ENCODE measurements around the gene CENPN.

Gene CENPN

DNA sequence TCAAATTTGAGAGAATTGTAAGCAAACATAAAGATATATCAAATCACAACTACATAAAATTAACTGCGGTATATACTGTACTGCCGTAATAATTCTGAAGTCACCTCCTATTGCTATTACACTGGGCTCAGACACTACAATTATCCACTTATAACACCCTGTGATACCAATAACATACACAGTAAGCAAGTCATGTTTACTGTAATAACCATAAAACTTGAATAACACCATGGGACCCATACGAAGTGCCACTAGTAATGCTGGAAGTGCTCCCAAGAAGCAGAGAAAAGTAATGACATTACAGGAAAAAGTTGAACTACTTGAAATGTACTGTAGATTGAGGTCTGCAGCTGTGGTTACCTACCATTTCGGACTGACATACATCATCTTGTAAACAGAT, 24.4 kb upstream of the CENPN start:
- peaks cover 6 to 30% of the 10 kb centered on the region in 2 donors for H3K4me1 Mint-ChIP-seq (ENCODE audit: low read depth in 2 of 2)
- H3K9me3 Mint-ChIP-seq = no peaks in the 10 kb centered on the region
- ATAC-seq (replicated peaks) (no peak), DNase-seq (no peak)
- no peaks in the 10 kb centered on the region for H3K27me3 Mint-ChIP-seq
- peaks cover 41% of the 10 kb centered on the region for H3K36me3 Mint-ChIP-seq (ENCODE audit: insufficient read depth)
- H3K27ac Mint-ChIP-seq = no peak overlapping the region
- no peak overlapping the region for H3K4me3 Mint-ChIP-seq

DNA sequence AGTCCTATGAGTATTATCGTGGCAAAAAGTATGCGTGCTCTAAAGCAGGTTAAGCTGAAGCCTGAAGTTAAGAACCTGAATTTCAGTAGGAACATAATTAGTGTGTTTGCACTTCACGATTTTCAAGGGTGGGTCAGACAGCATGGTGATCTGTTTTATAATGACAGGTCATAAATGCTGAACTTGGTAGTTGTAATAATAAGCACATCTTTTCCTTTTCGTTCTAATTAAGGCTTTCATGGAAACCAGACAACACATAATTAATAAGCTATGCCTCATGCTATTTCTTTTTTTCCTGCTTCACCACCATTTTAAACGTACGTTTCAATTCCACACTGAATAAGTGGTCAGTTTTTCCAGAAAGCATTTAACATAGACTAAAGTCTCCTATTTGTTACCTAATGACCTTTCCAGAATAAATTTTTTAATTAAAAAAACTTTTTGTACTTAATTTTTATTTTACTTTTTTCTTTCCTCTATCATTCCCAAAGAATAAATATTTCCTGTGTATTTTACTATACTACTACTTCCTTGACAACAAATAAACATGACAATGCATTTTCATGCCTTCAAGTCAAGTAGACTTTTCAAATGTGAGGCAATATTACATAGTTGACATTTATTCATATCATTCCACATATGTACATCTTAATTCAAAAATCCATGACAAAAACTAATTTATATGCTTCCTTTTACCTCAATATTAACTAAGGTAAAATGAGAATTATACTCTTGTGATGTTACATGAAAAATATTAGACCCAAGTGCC, 22.7 kb upstream of the CENPN start:
- no peaks in the 10 kb centered on the region for H3K27me3 Mint-ChIP-seq
- no peak overlapping the region for H3K4me3 Mint-ChIP-seq
- ATAC-seq (replicated peaks) (no peak), DNase-seq (no peak)
- peaks cover 32% of the 10 kb centered on the region for H3K36me3 Mint-ChIP-seq (ENCODE audit: insufficient read depth)
- no peaks in the 10 kb centered on the region for H3K9me3 Mint-ChIP-seq
- H3K27ac Mint-ChIP-seq = peak overlapping the region in 1 of 2 donors; percentile 47
- peaks cover 6 to 35% of the 10 kb centered on the region in 2 donors for H3K4me1 Mint-ChIP-seq (ENCODE audit: low read depth in 2 of 2)

DNA sequence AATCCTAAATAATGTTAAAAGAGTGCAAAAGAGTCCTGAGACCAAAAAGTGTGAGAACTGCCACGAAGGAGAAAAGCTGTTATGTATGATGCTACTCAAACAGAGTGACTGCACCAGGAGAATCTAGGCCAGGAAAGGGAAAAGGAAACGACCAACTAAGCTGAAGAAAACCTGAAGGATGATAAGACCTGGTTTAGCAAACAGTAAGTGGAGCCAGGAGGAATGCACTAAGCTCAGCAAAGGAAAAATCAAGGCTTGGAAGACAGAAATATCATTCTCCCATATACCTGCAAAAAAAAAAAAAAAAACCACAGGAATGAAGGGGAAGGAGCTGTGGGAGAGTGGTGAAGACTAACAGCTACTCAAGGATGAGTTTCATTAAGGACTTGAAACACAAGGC, 21.4 kb upstream of the CENPN start:
- Mint-ChIP-seq H3K36me3 (ENCODE audit: insufficient read depth) (peaks cover 28% of the 10 kb centered on the region), H3K9me3 (no peaks in the 10 kb centered on the region), H3K4me1 (ENCODE audit: low read depth in 2 of 2) (peaks cover 6 to 41% of the 10 kb centered on the region in 2 donors), H3K27ac (peak overlapping the region in 1 of 2 donors; percentile 2), H3K27me3 (no peaks in the 10 kb centered on the region), H3K4me3 (no peak overlapping the region)
- ATAC-seq (replicated peaks) = no peak
- no peak for DNase-seq

DNA sequence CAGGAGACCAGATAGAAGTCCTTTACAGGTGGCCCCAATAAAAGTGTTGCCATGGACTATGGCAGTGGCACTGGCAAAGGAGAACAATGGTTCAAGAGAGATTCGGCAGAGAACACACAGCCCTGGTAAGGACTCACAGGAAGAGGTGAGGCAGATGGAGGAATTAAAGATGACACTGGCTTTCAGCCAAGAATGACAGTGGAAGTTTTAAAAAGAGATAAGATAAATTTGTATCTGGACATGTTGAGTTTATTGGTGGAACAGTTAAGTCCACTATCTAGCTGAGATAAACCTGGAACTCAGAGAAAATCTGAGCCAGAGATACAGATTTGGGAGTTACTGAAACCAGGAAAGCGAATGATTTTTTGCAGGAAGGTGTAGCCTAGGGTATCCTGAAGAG, 20.5 kb upstream of the CENPN start:
- ATAC-seq (replicated peaks) (no peak), DNase-seq (no peak)
- Mint-ChIP-seq H3K9me3 (no peaks in the 10 kb centered on the region), H3K27me3 (no peaks in the 10 kb centered on the region), H3K27ac (peak overlapping the region in 1 of 2 donors; percentile 48), H3K4me3 (no peak overlapping the region), H3K36me3 (ENCODE audit: insufficient read depth) (peaks cover 31% of the 10 kb centered on the region), H3K4me1 (ENCODE audit: low read depth in 2 of 2) (peaks cover 6 to 41% of the 10 kb centered on the region in 2 donors)

DNA sequence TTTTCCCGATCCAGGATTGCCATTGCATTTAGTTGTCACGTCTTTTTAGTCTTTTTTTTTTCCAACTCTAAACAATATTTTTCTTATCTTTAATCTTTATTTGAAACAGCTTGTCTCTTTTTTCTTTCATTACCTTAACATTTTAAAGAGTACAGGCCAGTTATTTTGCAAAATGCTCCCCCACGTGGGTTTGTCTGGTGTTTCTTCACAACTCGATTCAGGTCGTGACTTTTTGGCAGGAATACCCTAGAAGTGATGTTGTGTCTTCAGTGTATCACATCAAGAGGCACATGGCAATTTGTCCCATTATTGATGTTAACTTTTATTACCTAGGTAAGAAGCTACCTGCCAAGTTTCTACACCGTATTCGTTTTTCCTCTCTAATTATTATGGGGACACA, 18.3 kb upstream of the CENPN start:
- no peaks in the 10 kb centered on the region for H3K27me3 Mint-ChIP-seq
- H3K9me3 Mint-ChIP-seq = no peaks in the 10 kb centered on the region
- DNase-seq (no peak), ATAC-seq (replicated peaks) (no peak)
- peaks cover 23% of the 10 kb centered on the region for H3K36me3 Mint-ChIP-seq (ENCODE audit: insufficient read depth)
- H3K4me3 Mint-ChIP-seq = no peak overlapping the region
- H3K27ac Mint-ChIP-seq = no peak overlapping the region
- H3K4me1 Mint-ChIP-seq (ENCODE audit: low read depth in 2 of 2) = peaks cover 9 to 33% of the 10 kb centered on the region in 2 donors

DNA sequence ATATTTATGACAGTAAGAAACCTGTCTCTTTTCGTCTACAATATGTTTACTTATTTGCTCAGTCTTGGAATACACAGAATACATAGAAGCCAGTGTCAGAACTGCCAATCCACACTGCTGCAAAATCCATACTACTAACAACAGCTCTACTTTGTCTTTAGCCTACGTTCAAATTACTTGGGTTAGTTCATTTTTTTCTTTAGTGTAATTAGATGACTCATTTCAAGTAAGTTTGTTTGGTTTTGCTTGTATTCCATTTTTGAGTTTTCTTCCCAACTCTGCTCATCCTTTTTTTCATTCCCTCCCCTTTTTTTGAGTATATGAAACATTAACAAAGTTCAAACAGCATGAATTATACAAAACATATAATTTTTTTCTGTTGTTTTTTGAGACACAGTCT, 17.2 kb upstream of the CENPN start:
- Mint-ChIP-seq H3K27ac (no peak overlapping the region), H3K27me3 (no peaks in the 10 kb centered on the region), H3K36me3 (ENCODE audit: insufficient read depth) (peaks cover 24% of the 10 kb centered on the region), H3K4me1 (ENCODE audit: low read depth in 2 of 2) (peaks cover 14 to 35% of the 10 kb centered on the region in 2 donors), H3K4me3 (no peak overlapping the region), H3K9me3 (no peaks in the 10 kb centered on the region)
- no peak for ATAC-seq (replicated peaks)
- DNase-seq = no peak

DNA sequence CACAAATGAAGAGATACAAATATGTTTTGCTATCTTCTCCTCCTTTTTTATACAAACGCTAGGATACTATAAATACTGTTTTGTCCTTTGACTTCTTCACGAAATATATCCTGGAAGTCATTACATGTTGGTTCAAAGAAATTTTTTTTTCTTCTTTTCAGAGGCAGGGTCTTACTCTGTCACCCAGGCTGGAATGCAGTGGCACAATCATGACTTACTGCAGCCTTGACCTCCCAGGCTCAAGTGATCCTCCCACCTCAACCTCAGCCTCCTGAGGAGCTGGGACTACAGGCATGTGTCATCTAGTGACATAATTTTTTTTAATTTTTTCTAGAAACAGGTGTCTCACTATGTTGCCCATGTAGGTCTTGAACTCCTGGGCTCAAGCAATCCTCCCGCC, 16.4 kb upstream of the CENPN start:
- DNase-seq (no peak), ATAC-seq (replicated peaks) (no peak)
- Mint-ChIP-seq H3K4me3 (no peak overlapping the region), H3K27ac (peak overlapping the region in 1 of 2 donors; percentile 56), H3K27me3 (no peaks in the 10 kb centered on the region), H3K4me1 (ENCODE audit: low read depth in 2 of 2) (peaks cover 12 to 32% of the 10 kb centered on the region in 2 donors), H3K9me3 (no peaks in the 10 kb centered on the region), H3K36me3 (ENCODE audit: insufficient read depth) (peaks cover 26% of the 10 kb centered on the region)

DNA sequence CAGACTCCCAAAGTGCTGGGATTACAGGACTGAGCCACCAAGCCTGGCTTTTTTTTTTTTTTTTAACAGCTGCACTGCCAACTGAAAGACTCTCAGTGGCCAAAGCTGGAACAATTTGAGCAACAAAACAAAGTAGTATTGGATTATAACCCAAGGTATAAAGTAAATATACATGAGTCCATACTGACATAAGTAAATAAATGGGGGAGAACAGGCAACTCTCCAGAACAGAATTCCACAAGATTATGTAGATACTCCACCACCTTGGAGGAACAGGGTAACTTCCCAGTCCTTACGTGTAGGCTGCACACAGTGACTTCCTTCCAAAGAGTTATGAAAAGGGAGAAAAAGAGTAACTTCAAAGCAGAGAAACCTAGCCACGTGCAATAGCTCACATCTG, 16.0 kb upstream of the CENPN start:
- DNase-seq (no peak), ATAC-seq (replicated peaks) (no peak)
- H3K4me3 Mint-ChIP-seq = no peak overlapping the region
- no peaks in the 10 kb centered on the region for H3K9me3 Mint-ChIP-seq
- H3K27me3 Mint-ChIP-seq = no peaks in the 10 kb centered on the region
- H3K36me3 Mint-ChIP-seq (ENCODE audit: insufficient read depth) = peaks cover 26% of the 10 kb centered on the region
- peak overlapping the region in 1 of 2 donors; percentile 56 for H3K27ac Mint-ChIP-seq
- H3K4me1 Mint-ChIP-seq (ENCODE audit: low read depth in 2 of 2) = peaks cover 10 to 29% of the 10 kb centered on the region in 2 donors

DNA sequence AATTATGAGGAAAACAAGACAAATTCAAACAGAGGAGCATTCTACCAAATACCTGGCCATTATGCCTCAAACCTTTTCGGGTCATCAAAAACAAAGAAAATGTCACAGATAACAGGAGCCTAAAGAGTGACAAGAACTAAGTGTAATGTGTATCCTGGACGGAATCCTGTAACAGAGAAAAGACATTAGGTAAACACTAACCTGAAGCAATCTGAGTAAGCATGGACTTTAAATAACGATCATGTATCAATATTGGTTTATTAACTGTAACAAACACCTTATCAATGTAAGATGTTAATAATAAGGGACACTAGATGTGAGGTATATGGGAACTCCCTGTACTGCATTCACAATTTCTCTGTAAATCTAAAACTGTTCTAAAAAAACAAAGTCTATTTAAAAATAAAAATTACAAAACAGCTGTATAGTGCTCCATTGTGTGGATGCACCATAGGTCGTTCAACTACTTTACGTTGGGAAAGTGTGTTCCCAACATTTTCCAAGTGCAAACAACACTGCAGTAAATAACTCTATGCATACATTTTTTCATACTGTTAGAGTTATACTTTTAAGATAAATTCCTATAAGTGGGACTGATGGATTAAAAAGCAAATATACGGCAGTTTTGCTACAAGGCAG, 15.1 kb upstream of the CENPN start:
- peak overlapping the region in 1 of 2 donors; percentile 54 for H3K27ac Mint-ChIP-seq
- peaks cover 11 to 23% of the 10 kb centered on the region in 2 donors for H3K4me1 Mint-ChIP-seq (ENCODE audit: low read depth in 2 of 2)
- no peak overlapping the region for H3K4me3 Mint-ChIP-seq
- no peaks in the 10 kb centered on the region for H3K27me3 Mint-ChIP-seq
- no peak for DNase-seq
- no peak for ATAC-seq (replicated peaks)
- no peaks in the 10 kb centered on the region for H3K9me3 Mint-ChIP-seq
- H3K36me3 Mint-ChIP-seq (ENCODE audit: insufficient read depth) = peaks cover 22% of the 10 kb centered on the region

DNA sequence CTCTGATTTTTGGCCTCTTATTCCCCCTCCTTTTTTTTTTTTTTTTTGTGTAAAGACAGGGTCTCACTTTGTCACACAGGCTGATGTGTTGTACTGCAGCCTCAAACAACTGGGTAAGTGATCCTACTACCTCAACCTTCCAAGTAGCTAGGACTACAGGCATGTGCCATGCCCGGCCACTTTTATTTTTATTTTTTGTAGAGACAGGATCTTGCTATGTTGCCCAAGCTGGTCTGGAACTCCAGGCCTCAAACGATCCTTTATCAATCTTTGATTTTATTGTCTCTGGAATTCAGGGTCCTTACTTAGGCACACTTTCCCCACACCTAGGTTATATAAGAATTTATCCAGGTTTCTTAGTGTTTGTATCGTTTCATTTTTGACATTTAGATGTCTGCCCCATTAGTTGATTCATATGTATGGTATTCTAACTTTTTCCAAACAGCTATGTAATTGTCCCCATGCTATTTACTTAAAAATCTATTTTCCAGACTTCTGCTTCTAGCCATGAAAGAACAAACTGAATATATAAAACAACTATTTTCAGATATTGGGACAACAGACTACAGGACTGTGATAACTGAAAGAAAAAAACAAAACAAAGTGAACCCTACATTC, 14.2 kb upstream of the CENPN start:
- Mint-ChIP-seq H3K9me3 (no peaks in the 10 kb centered on the region), H3K27me3 (no peaks in the 10 kb centered on the region), H3K27ac (peak overlapping the region in 1 of 2 donors; percentile 54), H3K4me1 (ENCODE audit: low read depth in 2 of 2) (peaks cover 14 to 29% of the 10 kb centered on the region in 2 donors), H3K4me3 (no peak overlapping the region), H3K36me3 (ENCODE audit: insufficient read depth) (peaks cover 18% of the 10 kb centered on the region)
- no peak for DNase-seq
- no peak for ATAC-seq (replicated peaks)

DNA sequence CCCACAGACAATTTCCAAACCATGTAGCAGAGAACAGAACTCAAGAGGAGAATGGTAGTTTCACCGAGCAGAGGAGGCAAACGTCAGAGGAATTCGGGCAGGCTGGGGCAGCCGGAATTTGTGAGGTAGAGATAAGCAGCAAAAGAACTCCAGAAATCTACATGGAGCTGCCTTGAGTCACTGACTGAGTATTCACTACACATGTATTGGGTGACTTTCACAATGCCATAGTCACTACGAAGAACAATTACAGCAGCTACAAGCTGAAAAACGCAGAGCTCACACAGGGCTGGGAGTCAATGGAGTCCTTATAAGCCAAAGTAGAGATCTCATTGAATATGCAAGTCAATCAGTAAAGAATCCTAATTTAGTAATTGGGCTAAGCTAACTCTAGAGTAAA, 13.7 kb upstream of the CENPN start:
- no peak overlapping the region for H3K4me3 Mint-ChIP-seq
- no peak for ATAC-seq (replicated peaks)
- H3K36me3 Mint-ChIP-seq (ENCODE audit: insufficient read depth) = peaks cover 18% of the 10 kb centered on the region
- no peaks in the 10 kb centered on the region for H3K9me3 Mint-ChIP-seq
- peaks cover 14 to 32% of the 10 kb centered on the region in 2 donors for H3K4me1 Mint-ChIP-seq (ENCODE audit: low read depth in 2 of 2)
- H3K27ac Mint-ChIP-seq = peak overlapping the region in 1 of 2 donors; percentile 50
- H3K27me3 Mint-ChIP-seq = no peaks in the 10 kb centered on the region
- DNase-seq = no peak

DNA sequence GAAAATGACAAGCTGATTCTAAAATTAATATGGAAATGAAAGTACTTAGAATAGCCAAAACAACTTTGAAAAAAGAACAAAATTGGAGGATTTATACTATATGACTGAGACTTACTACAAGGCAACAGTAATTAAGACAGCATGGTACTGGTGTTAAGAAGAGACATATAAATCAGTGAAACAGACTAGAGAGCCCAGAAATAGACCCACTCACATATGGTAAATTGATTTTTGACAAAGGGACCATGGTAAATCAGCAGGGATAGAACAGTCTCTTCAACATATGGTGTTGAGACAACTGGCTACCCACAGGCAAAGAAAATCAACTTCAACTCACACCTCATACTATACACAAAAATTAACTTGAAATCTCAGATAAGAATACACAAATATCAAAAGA, 13.2 kb upstream of the CENPN start:
- peak overlapping the region in 1 of 2 donors; percentile 50 for H3K27ac Mint-ChIP-seq
- peaks cover 16% of the 10 kb centered on the region for H3K36me3 Mint-ChIP-seq (ENCODE audit: insufficient read depth)
- DNase-seq = no peak
- peaks cover 16 to 33% of the 10 kb centered on the region in 2 donors for H3K4me1 Mint-ChIP-seq (ENCODE audit: low read depth in 2 of 2)
- no peaks in the 10 kb centered on the region for H3K27me3 Mint-ChIP-seq
- H3K4me3 Mint-ChIP-seq = no peak overlapping the region
- ATAC-seq (replicated peaks) = no peak
- H3K9me3 Mint-ChIP-seq = no peaks in the 10 kb centered on the region

DNA sequence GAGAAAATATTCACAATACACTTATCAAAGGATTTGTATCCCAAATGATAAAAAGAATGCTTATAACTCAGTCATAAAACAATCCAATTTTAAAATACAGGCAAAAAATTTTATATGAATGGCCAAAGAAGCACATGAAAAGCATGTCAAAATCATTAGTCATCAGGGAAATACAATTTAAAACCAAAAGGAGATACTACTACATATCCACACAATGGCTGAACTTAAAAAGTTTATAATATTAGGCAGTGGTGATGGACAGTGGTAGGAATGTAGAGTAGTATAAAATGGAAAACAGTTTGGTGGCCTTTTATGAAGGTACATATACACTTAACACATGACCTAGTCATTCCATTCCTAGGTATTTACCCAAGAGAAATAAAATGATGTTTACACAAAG, 12.6 kb upstream of the CENPN start:
- H3K4me1 Mint-ChIP-seq (ENCODE audit: low read depth in 2 of 2) = peaks cover 22 to 35% of the 10 kb centered on the region in 2 donors
- H3K36me3 Mint-ChIP-seq (ENCODE audit: insufficient read depth) = peaks cover 11% of the 10 kb centered on the region
- no peak for ATAC-seq (replicated peaks)
- no peak overlapping the region for H3K4me3 Mint-ChIP-seq
- H3K27me3 Mint-ChIP-seq = no peaks in the 10 kb centered on the region
- DNase-seq = no peak
- no peaks in the 10 kb centered on the region for H3K9me3 Mint-ChIP-seq
- peak overlapping the region in 1 of 2 donors; percentile 50 for H3K27ac Mint-ChIP-seq

Measured in effector memory CD8-positive, alpha-beta T cell (primary cell).